ENCODE results near the gene STK4. TPM values are rescaled to one million over a fixed set of nuclear protein-coding genes. Genes with fewer than 3 reads are reported as not detected.

STK4 gene
- total RNA-seq, 1 experiment from 2014 or later: 43.0 TPM

GRCh38 chr20:44979090-44979621, 12.8 kb downstream of the STK4 start:
- Histone ChIP-seq H2BK12ac (ENCODE audit: insufficient read length, low read depth, low read length) (no peak overlapping the region), H4K8ac (replicated peaks; ENCODE audit: insufficient read length, low read depth, low read length) (no peak overlapping the region), H3K23me2 (ENCODE audit: insufficient read length, low read depth, low read length, poor library complexity, severe bottlenecking) (no peaks in the 10 kb centered on the region), H4K91ac (ENCODE audit: insufficient read length, low read depth, low read length) (no peak overlapping the region), H3K4me2 (ENCODE audit: insufficient read depth, insufficient read length, low read length) (no peak overlapping the region), H3K9ac (ENCODE audit: extremely low read depth, insufficient read length, low read length) (no peak overlapping the region), H3K79me2 (ENCODE audit: insufficient read depth, low read length) (no peaks in the 10 kb centered on the region), H2BK20ac (ENCODE audit: low read depth, low read length, poor library complexity, severe bottlenecking) (no peak overlapping the region), H2BK15ac (ENCODE audit: low read depth, low read length) (no peak overlapping the region), H4K5ac (ENCODE audit: insufficient read length, low read depth, low read length) (no peak overlapping the region), H3T11ph (ENCODE audit: low read length) (no peak overlapping the region), H3K4ac (ENCODE audit: low read depth, low read length) (no peak overlapping the region), H3K9me3 (ENCODE audit: control insufficient read depth, low read depth, low read length) (no peaks in the 10 kb centered on the region), H2BK120ac (ENCODE audit: low read depth, low read length, poor library complexity, severe bottlenecking) (no peak overlapping the region), H4K20me1 (ENCODE audit: control insufficient read depth, insufficient read depth, insufficient read length) (no peaks in the 10 kb centered on the region), H3K27ac (ENCODE audit: insufficient read length, low read depth, low read length) (no peak overlapping the region), H3K56ac (ENCODE audit: insufficient read length, low read depth, low read length) (no peak overlapping the region), H3K27me3 (ENCODE audit: insufficient read depth, low read length) (no peaks in the 10 kb centered on the region), H2AK5ac (ENCODE audit: insufficient read length, low read length) (no peak overlapping the region), H3K79me1 (ENCODE audit: insufficient read depth, low read depth, low read length, poor library complexity, severe bottlenecking) (no peaks in the 10 kb centered on the region), H3K23ac (ENCODE audit: insufficient read length, low read depth, low read length) (no peak overlapping the region), H2AFZ (ENCODE audit: low read length) (no peak overlapping the region), H3K18ac (ENCODE audit: insufficient read length, low read depth, low read length) (no peak overlapping the region), H3K4me1 (ENCODE audit: insufficient read depth, low read length) (no peaks in the 10 kb centered on the region), H2BK5ac (ENCODE audit: insufficient read length, low read length) (no peak overlapping the region), H3K14ac (ENCODE audit: insufficient read depth, low read length) (no peak overlapping the region)
- Mint-ChIP-seq H3K27ac (no peak overlapping the region), H3K9me3 (no peaks in the 10 kb centered on the region), H3K4me3 (no peak overlapping the region), H3K4me1 (no peaks in the 10 kb centered on the region), H3K27me3 (ENCODE audit: low read depth) (no peaks in the 10 kb centered on the region), H3K36me3 (ENCODE audit: insufficient read depth in 1 of 3, low read depth in 3 of 3) (peaks cover 13 to 65% (median 58%) of the 10 kb centered on the region in 3 experiments; a peak in 6 of 7 replicates)
- no peak for TF ChIP-seq CTCF (conservative IDR thresholded peaks at IDR 0.05)
- WGBS (ENCODE audit: extremely low coverage, insufficient read length, low lambda C conversion rate): no CpG with 5 or more reads among the region's 2 CpGs
- DNase-seq: no peak

Measured in H9 (cell line).